Muscle of leg (tissue), 11 donors: ENCODE results near the gene GREB1. TPM values are rescaled to one million over a fixed set of nuclear protein-coding genes. Genes with fewer than 3 reads are reported as not detected.

ENCODE experiments used
- DNase-seq: peaks from one replicate; pipeline ENCODE4 v3.0.0; 2013
- H3K27ac ChIP-seq: one replicate; pipeline ENCODE4 v1.5.1; 2013; ENCODE audit warnings: mild to moderate bottlenecking, low read length, control low read depth
- H3K27me3 ChIP-seq: one replicate; pipeline ENCODE4 v1.6.1; 2013; ENCODE audit warnings: low read length; ENCODE audit not compliant: control insufficient read depth, insufficient read depth
- H3K36me3 ChIP-seq: one replicate; pipeline ENCODE4 v1.6.1; 2013; ENCODE audit warnings: low read length; ENCODE audit not compliant: control insufficient read depth, insufficient read depth
- H3K4me1 ChIP-seq: one replicate; pipeline ENCODE4 v1.6.1; 2013; ENCODE audit warnings: low read length; ENCODE audit not compliant: control insufficient read depth, insufficient read depth
- H3K4me3 ChIP-seq: one replicate; pipeline ENCODE4 v1.5.1; 2013; ENCODE audit warnings: low read length, control low read depth
- H3K9me3 ChIP-seq: replicated peaks from 2 replicates; pipeline ENCODE4 v1.6.1; 2013; ENCODE audit warnings: low read depth, low read length; ENCODE audit not compliant: control insufficient read depth
- WGBS: methylation state at CpG from one replicate; pipeline ENCODE4 v1.1.5; 2013; ENCODE audit warnings: missing lambda C conversion rate; ENCODE audit not compliant: insufficient coverage; 5-methylcytosine and 5-hydroxymethylcytosine counted together
- polyA plus RNA-seq, 8 donors: library from polyadenylated mRNA; unstranded; fragments of 120-200 nt; gene quantifications; one replicate each; pipeline versions ENCODE4 v1.2.1 to v1.2.3, GENCODE V29; 2013; ENCODE audit warnings: inconsistent platforms in 1 of 8, low replicate concordance in 1 of 8; ENCODE audit not compliant: insufficient read length in 8 of 8, insufficient read depth in 1 of 8
- total RNA-seq: library from RNA; stranded (reverse); fragments of 120-200 nt; gene quantifications from one replicate; pipeline ENCODE4 v1.2.4, GENCODE V29; 2013

Gene GREB1
- total and polyA plus RNA-seq, 9 donors = 6.5 to 14.4 (median 10.5) TPM

GRCh38 chr2:11550901-11551568 lies 17.2 kb downstream of the GREB1 start:
- H3K27me3 ChIP-seq = peaks cover 4% of the 10 kb centered on the region
- WGBS = 79% methylated on average over 2 of the region's 7 CpGs

GRCh38 chr2:11551569-11552259 lies 17.9 kb downstream of the GREB1 start:
- Histone ChIP-seq H3K4me1 (no peaks in the 10 kb centered on the region), H3K9me3 (no peaks in the 10 kb centered on the region), H3K27me3 (peaks cover 6% of the 10 kb centered on the region), H3K36me3 (no peaks in the 10 kb centered on the region), H3K27ac (no peak overlapping the region), H3K4me3 (no peak overlapping the region)
- DNase-seq = no peak
- 82% methylated on average over 7 of the region's 16 CpGs for whole genome bisulfite sequencing

More at GRCh38 chr2:11550901-11551568, 17.2 kb downstream of the GREB1 start:
- H3K4me1 ChIP-seq = no peaks in the 10 kb centered on the region
- H3K9me3 ChIP-seq = no peaks in the 10 kb centered on the region
- no peaks in the 10 kb centered on the region for H3K36me3 ChIP-seq
- no peak overlapping the region for H3K27ac ChIP-seq
- no peak overlapping the region for H3K4me3 ChIP-seq
- DNase-seq = no peak

GRCh38 chr2:11552260-11552638 lies 18.4 kb downstream of the GREB1 start:
- DNase-seq = no peak
- H3K4me3 ChIP-seq = no peak overlapping the region
- no peaks in the 10 kb centered on the region for H3K36me3 ChIP-seq
- peaks cover 6% of the 10 kb centered on the region for H3K27me3 ChIP-seq
- H3K4me1 ChIP-seq = no peaks in the 10 kb centered on the region
- 79% methylated on average over 5 of the region's 9 CpGs for WGBS
- no peak overlapping the region for H3K27ac ChIP-seq
- no peaks in the 10 kb centered on the region for H3K9me3 ChIP-seq

- peaks cover 6% of the 10 kb centered on the region for H3K27me3 ChIP-seq
- no peak overlapping the region for H3K27ac ChIP-seq
- 10% methylated on average over 2 of the region's 10 CpGs for WGBS
- H3K4me1 ChIP-seq = peaks cover 5% of the 10 kb centered on the region
- no peak for DNase-seq
- H3K36me3 ChIP-seq = no peaks in the 10 kb centered on the region
- no peak overlapping the region for H3K4me3 ChIP-seq
- no peaks in the 10 kb centered on the region for H3K9me3 ChIP-seq
Observed at GRCh38 chr2:11553661-11554398, 20.0 kb downstream of the GREB1 start.

GRCh38 chr2:11554399-11554716 lies 20.5 kb downstream of the GREB1 start:
- Histone ChIP-seq H3K9me3 (no peaks in the 10 kb centered on the region), H3K27ac (no peak overlapping the region), H3K36me3 (no peaks in the 10 kb centered on the region), H3K4me1 (peaks cover 5% of the 10 kb centered on the region), H3K4me3 (no peak overlapping the region), H3K27me3 (peaks cover 6% of the 10 kb centered on the region)
- 40% methylated on average over 1 of the region's 4 CpGs for WGBS
- no peak for DNase-seq

GRCh38 chr2:11556101-11556806 lies 22.4 kb downstream of the GREB1 start:
- WGBS = 56% methylated on average over 17 of the region's 20 CpGs
- Histone ChIP-seq H3K27me3 (peaks cover 6% of the 10 kb centered on the region), H3K4me3 (no peak overlapping the region), H3K36me3 (no peaks in the 10 kb centered on the region), H3K4me1 (peaks cover 5% of the 10 kb centered on the region), H3K27ac (no peak overlapping the region), H3K9me3 (no peaks in the 10 kb centered on the region)
- DNase-seq = no peak

- no peak overlapping the region for H3K27ac ChIP-seq
Observed at GRCh38 chr2:11558214-11558886, 24.5 kb downstream of the GREB1 start.

GRCh38 chr2:11559066-11559785 lies 25.4 kb downstream of the GREB1 start:
- H3K27me3 ChIP-seq = peaks cover 3% of the 10 kb centered on the region
- 71% methylated on average over 16 of the region's 18 CpGs for WGBS
- H3K36me3 ChIP-seq = peaks cover 2% of the 10 kb centered on the region
- no peak for DNase-seq
- peaks cover 5% of the 10 kb centered on the region for H3K4me1 ChIP-seq
- H3K4me3 ChIP-seq = no peak overlapping the region
- H3K9me3 ChIP-seq = no peaks in the 10 kb centered on the region
- no peak overlapping the region for H3K27ac ChIP-seq

More at GRCh38 chr2:11558214-11558886, 24.5 kb downstream of the GREB1 start:
- Histone ChIP-seq H3K27me3 (peaks cover 3% of the 10 kb centered on the region), H3K4me1 (peaks cover 5% of the 10 kb centered on the region), H3K36me3 (peaks cover under 1% of the 10 kb centered on the region), H3K9me3 (no peaks in the 10 kb centered on the region), H3K4me3 (no peak overlapping the region)
- WGBS = 64% methylated on average over 4 of the region's 10 CpGs
- no peak for DNase-seq

GRCh38 chr2:11559786-11560155 lies 25.9 kb downstream of the GREB1 start:
- Histone ChIP-seq H3K9me3 (no peaks in the 10 kb centered on the region), H3K27ac (no peak overlapping the region), H3K36me3 (peaks cover 2% of the 10 kb centered on the region), H3K27me3 (peaks cover 3% of the 10 kb centered on the region), H3K4me3 (no peak overlapping the region), H3K4me1 (peaks cover 5% of the 10 kb centered on the region)
- WGBS = 40% methylated on average over 7 of the region's 7 CpGs
- no peak for DNase-seq
